GM23338 (cell line): ENCODE results near the gene CDC42BPA. TPM values are rescaled to one million over a fixed set of nuclear protein-coding genes. Genes with fewer than 3 reads are reported as not detected.

Source experiments
- ATAC-seq: fragments of 200-7000 bp; cut with Tn5 transposase; 3 replicates; pipeline ENCODE4 v1.9.1; 2020
- DNase-seq: peaks from one replicate; pipeline ENCODE4 v3.0.0-alpha.2; 2015; ENCODE audit warnings: low spot score
- H2AFZ ChIP-seq: fragments of 200-600 bp; sonication (generic); 2 replicates; pipeline ENCODE4 v1.8.0; 2016; ENCODE audit warnings: antibody characterized with exemption, mild to moderate bottlenecking, moderate library complexity
- H3F3A ChIP-seq: fragments of 200-600 bp; sonication (generic); replicated peaks from 2 replicates; pipeline ENCODE4 v1.8.0; 2017; ENCODE audit warnings: antibody characterized with exemption, mixed run types, low read depth
- H3K27ac ChIP-seq: fragments of 200-600 bp; sonication (generic); 2 replicates; pipeline ENCODE4 v1.6.1; 2016; ENCODE audit warnings: low read depth
- H3K27me3 ChIP-seq: fragments of 200-600 bp; sonication (generic); 2 replicates; pipeline ENCODE4 v1.8.0; 2016; ENCODE audit warnings: mild to moderate bottlenecking, mixed run types, moderate library complexity; ENCODE audit not compliant: insufficient read depth
- H3K36me3 ChIP-seq: fragments of 200-600 bp; sonication (generic); 2 replicates; pipeline ENCODE4 v1.8.0; 2016; ENCODE audit warnings: mild to moderate bottlenecking; ENCODE audit not compliant: insufficient read depth
- H3K4me1 ChIP-seq: fragments of 200-600 bp; sonication (generic); 2 replicates; pipeline ENCODE4 v1.8.0; 2016; ENCODE audit warnings: mild to moderate bottlenecking, moderate library complexity; ENCODE audit not compliant: insufficient read depth
- H3K4me2 ChIP-seq: fragments of 200-600 bp; sonication (generic); 2 replicates; pipeline ENCODE4 v1.7.1; 2017; ENCODE audit warnings: mixed run types
- H3K4me3 ChIP-seq: fragments of 200-600 bp; sonication (generic); 2 replicates; pipeline ENCODE4 v1.6.1; 2016; ENCODE audit warnings: mixed run types
- H3K79me2 ChIP-seq: fragments of 200-600 bp; sonication (generic); replicated peaks from 2 replicates; pipeline ENCODE4 v1.8.0; 2017; ENCODE audit warnings: mild to moderate bottlenecking; ENCODE audit not compliant: insufficient read depth
- H3K9me2 ChIP-seq: fragments of 200-600 bp; sonication (generic); 2 replicates; pipeline ENCODE4 v1.8.0; 2017; ENCODE audit not compliant: insufficient read depth
- H4K20me1 ChIP-seq: fragments of 200-600 bp; sonication (generic); replicated peaks from 2 replicates; pipeline ENCODE4 v1.8.0; 2017; ENCODE audit warnings: mild to moderate bottlenecking; ENCODE audit not compliant: insufficient read depth
- H3K27ac Mint-ChIP-seq: 2 replicates; pipeline ENCODE4 v1.8.0; 2020; ENCODE audit warnings: inconsistent platforms, mild to moderate bottlenecking, moderate library complexity, mixed read lengths
- H3K27me3 Mint-ChIP-seq: 3 replicates; pipeline ENCODE4 v1.8.0; 2022; ENCODE audit warnings: low read depth, mild to moderate bottlenecking, moderate library complexity, mixed read lengths, inconsistent platforms; ENCODE audit not compliant: insufficient read depth, poor library complexity
- H3K36me3 Mint-ChIP-seq: 3 replicates; pipeline ENCODE4 v1.8.0; 2021; ENCODE audit warnings: low read depth, mild to moderate bottlenecking, inconsistent platforms, moderate library complexity, mixed read lengths
- H3K4me1 Mint-ChIP-seq: 3 replicates; pipeline ENCODE4 v1.8.0; 2020; ENCODE audit warnings: mild to moderate bottlenecking, inconsistent platforms, mixed read lengths
- H3K4me3 Mint-ChIP-seq: 3 replicates; pipeline ENCODE4 v1.8.0; 2021; ENCODE audit warnings: moderate library complexity, mild to moderate bottlenecking, inconsistent platforms, mixed read lengths
- H3K9me3 Mint-ChIP-seq: 3 replicates; pipeline ENCODE4 v1.8.0; 2020; ENCODE audit warnings: moderate library complexity, mild to moderate bottlenecking, inconsistent platforms, mixed read lengths
- CREB1 ChIP-seq: fragments of 250-450 bp; sonication (Bioruptor Pico); IDR thresholded peaks from 2 replicates; pipeline ENCODE4 v1.5.0; 2020; ENCODE audit warnings: low read depth, mild to moderate bottlenecking, moderate library complexity
- CTCF ChIP-seq, 2 experiments: fragments of 200-600 bp in 1 of 2; sonication (generic) in 1 of 2; conservative IDR thresholded peaks; 2 replicates each; pipeline versions ENCODE4 v1.5.1 to v1.6.1; 2016 to 2017; ENCODE audit warnings: antibody characterized with exemption in 2 of 2, low read depth in 2 of 2, mild to moderate bottlenecking in 2 of 2, moderate library complexity in 1 of 2
- ETS1 ChIP-seq: IDR thresholded peaks from 2 replicates; pipeline ENCODE4 v1.6.1; 2016; ENCODE audit warnings: antibody characterized with exemption
- EZH2 ChIP-seq: fragments of 200-600 bp; sonication (generic); IDR thresholded peaks from one replicate; pipeline ENCODE4 v1.8.0; 2017; ENCODE audit warnings: antibody characterized with exemption, mild to moderate bottlenecking, low read depth; ENCODE audit not compliant: unreplicated experiment
- EZH2phosphoT487 ChIP-seq: fragments of 200-600 bp; sonication (generic); IDR thresholded peaks from one replicate; pipeline ENCODE4 v1.8.1; 2018; ENCODE audit warnings: antibody characterized with exemption; ENCODE audit not compliant: unreplicated experiment
- JUNB ChIP-seq: IDR thresholded peaks from one replicate; pipeline ENCODE4 v1.6.1; 2016; ENCODE audit warnings: antibody characterized with exemption; ENCODE audit not compliant: unreplicated experiment
- NANOG ChIP-seq: IDR thresholded peaks from 2 replicates; pipeline ENCODE4 v1.6.1; 2016; ENCODE audit warnings: antibody characterized with exemption, borderline replicate concordance
- POLR2AphosphoS5 ChIP-seq: IDR thresholded peaks from 2 replicates; pipeline ENCODE4 v1.6.1; 2016; ENCODE audit warnings: antibody characterized with exemption, low read depth
- REST ChIP-seq: IDR thresholded peaks from one replicate; pipeline ENCODE4 v1.6.1; 2018; ENCODE audit warnings: antibody characterized with exemption; ENCODE audit not compliant: unreplicated experiment
- STAT1 ChIP-seq: IDR thresholded peaks from one replicate; pipeline ENCODE4 v1.6.1; 2016; ENCODE audit warnings: antibody characterized with exemption; ENCODE audit not compliant: unreplicated experiment
- ZNF331 ChIP-seq: fragments of 250-450 bp; sonication (Bioruptor Pico); IDR thresholded peaks from 2 replicates; pipeline ENCODE4 v1.5.0; 2020; ENCODE audit warnings: low read depth, mild to moderate bottlenecking, moderate library complexity
- ZNF462 ChIP-seq: fragments of 250-450 bp; sonication (Bioruptor Pico); IDR thresholded peaks from 2 replicates; pipeline ENCODE4 v1.5.0; 2020; ENCODE audit warnings: mild to moderate bottlenecking, moderate library complexity
- polyA plus RNA-seq: library from polyadenylated mRNA; unstranded; fragments of >200 nt; fragmentation: Nextera tagmentation; extraction: Ambion mirVana; gene quantifications from 2 replicates; pipeline ENCODE4 v1.2.1, GENCODE V29; 2016
- total RNA-seq: library from RNA; depleted of rRNA; stranded (reverse); fragments of >200 nt; shearing (Covaris generic); gene quantifications from 2 replicates; pipeline ENCODE4 v1.2.3, GENCODE V29; 2014

The CDC42BPA gene
- total and polyA plus RNA-seq, 2 experiments from 2014 or later: 17.7 to 40.1 TPM

- DNase-seq (no peak), ATAC-seq (no peak)
- H3K9me2 ChIP-seq: no peaks in the 10 kb centered on the region
- no peaks in the 10 kb centered on the region for H3K36me3 ChIP-seq
- no peak overlapping the region for H3K4me2 ChIP-seq
- H3K4me1 ChIP-seq: no peaks in the 10 kb centered on the region
- Mint-ChIP-seq H3K27me3 (peaks cover 2% of the 10 kb centered on the region), H3K4me3 (no peak overlapping the region), H3K27ac (no peak overlapping the region), H3K9me3 (peaks cover 3% of the 10 kb centered on the region; the same call in 2 of the 3 replicates), H3K4me1 (peaks cover 3% of the 10 kb centered on the region; the same call in 2 of the 3 replicates), H3K36me3 (peaks cover 7% of the 10 kb centered on the region; the same call in 2 of the 3 replicates)
- no peaks in the 10 kb centered on the region for H3K79me2 ChIP-seq
- TF ChIP-seq ZNF462 (CRISPR knock-in tag) (no peak), STAT1 (no peak), CREB1 (CRISPR knock-in tag) (no peak), ZNF331 (CRISPR knock-in tag) (no peak), JUNB (no peak), NANOG (no peak), EZH2 (no peak), EZH2phosphoT487 (no peak), REST (no peak), POLR2AphosphoS5 (no peak), CTCF (conservative IDR thresholded peaks at IDR 0.05; ENCODE audit: low read depth in 2 of 2) (no peak), ETS1 (no peak)
- H4K20me1 ChIP-seq: no peaks in the 10 kb centered on the region
- no peaks in the 10 kb centered on the region for H3F3A ChIP-seq
- H3K27ac ChIP-seq: no peak overlapping the region
- H3K4me3 ChIP-seq: no peak overlapping the region
- H3K27me3 ChIP-seq: no peaks in the 10 kb centered on the region
- H2AFZ ChIP-seq: no peak overlapping the region
Measured at GRCh38 chr1:226964611-226965486, 353.4 kb downstream of the CDC42BPA start.
